AG09319 (cell line): Measurements from ENCODE around the gene AGTPBP1.

Experiments
- DNase-seq: peaks from one replicate; pipeline ENCODE4 v3.0.0-alpha.2; 2010; ENCODE audit warnings: low read depth; ENCODE audit errors: extremely low read depth
- TF ChIP-seq, protein P1 (sequence below): IDR thresholded peaks from 2 replicates; pipeline ENCODE4 v1.5.1; 2011; ENCODE audit warnings: low read depth, mild to moderate bottlenecking, inconsistent platforms, low read length, moderate library complexity

AGTPBP1 gene

DNA sequence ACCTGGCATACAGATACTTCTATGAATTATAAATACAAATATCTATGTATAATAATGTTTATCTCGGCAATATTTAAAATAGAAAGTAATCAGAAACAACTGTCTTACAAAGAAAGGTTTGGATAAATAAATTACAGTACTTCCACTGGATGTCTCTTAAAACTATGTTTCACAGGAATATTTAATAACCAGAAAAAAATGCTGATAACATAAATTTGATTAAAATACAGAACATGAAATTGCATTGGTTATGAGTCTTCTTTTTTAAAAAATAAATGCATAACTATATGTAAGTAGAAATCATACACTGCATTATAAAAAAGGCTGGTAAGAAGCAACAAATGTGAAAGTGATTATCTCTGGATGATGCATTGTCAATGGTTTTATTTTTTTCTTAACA lies 126.0 kb downstream of the AGTPBP1 start:
- no peak for DNase-seq
- TF ChIP-seq, protein P1, sequence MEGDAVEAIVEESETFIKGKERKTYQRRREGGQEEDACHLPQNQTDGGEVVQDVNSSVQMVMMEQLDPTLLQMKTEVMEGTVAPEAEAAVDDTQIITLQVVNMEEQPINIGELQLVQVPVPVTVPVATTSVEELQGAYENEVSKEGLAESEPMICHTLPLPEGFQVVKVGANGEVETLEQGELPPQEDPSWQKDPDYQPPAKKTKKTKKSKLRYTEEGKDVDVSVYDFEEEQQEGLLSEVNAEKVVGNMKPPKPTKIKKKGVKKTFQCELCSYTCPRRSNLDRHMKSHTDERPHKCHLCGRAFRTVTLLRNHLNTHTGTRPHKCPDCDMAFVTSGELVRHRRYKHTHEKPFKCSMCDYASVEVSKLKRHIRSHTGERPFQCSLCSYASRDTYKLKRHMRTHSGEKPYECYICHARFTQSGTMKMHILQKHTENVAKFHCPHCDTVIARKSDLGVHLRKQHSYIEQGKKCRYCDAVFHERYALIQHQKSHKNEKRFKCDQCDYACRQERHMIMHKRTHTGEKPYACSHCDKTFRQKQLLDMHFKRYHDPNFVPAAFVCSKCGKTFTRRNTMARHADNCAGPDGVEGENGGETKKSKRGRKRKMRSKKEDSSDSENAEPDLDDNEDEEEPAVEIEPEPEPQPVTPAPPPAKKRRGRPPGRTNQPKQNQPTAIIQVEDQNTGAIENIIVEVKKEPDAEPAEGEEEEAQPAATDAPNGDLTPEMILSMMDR = no peak

DNA sequence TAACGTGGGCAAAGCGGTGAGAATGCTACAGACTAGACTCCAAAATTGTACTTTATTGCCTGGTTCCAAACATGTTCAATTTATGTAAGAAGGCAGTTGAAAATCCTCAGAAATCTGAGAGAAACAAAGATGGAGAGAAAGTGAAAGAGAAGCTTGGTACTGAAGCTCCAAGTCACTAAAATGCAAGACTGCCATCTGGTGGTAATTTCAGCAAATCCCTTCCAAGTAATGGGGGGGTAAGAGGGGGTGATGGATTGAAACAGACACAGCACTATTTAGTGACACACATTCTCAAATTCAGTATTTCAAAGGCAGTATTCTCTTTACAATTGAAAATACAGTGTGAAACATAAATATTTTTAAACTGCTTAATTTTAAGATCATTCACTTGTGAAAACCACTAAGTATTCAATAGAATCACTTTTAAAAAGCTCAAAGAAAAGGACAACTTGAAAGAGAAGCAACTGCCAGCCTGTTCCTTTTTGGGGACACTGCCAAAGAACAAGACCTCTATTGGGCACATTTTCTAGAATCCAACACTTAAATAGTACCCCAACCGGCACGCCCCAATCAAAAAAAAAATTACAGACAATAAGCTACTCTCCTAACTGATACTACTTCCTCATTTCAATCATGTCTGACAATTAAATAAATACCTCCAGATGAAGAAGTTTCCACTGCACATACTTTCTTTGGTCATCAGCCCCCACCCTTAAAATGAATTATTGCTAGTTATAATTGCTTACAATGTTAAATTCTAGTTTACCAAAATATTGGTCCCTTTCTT lies 131.5 kb downstream of the AGTPBP1 start:
- DNase-seq = peak; percentile 62
- TF ChIP-seq, protein P1 = peak; percentile 79

- no peak for DNase-seq
- TF ChIP-seq, protein P1 = no peak
Observed at GRCh38 chr9:85605905-85606304, 135.8 kb downstream of the AGTPBP1 start.

DNA sequence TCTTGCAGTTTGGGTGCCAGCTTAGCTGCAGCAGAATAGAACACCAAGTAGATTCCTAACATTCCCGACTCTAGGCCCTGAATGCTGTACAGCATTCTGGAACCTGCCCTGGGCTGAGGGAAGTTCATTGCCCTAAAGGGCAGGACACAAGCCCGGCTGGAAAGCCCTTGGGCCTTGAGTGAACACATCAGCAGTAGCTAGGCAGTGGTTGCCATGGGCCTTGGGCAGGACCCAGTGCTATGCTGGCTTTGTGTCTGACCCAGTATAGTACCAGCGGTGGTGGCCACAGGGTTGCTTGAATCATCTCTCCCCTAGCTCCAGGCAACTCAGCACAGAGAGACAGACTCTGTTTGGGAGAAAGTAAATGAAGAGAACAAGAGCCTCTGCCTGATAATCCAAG lies 137.8 kb downstream of the AGTPBP1 start:
- TF ChIP-seq, protein P1 = no peak
- no peak for DNase-seq

GRCh38 chr9:85602742-85603141 lies 139.0 kb downstream of the AGTPBP1 start:
- DNase-seq = no peak
- TF ChIP-seq, protein P1 = no peak

GRCh38 chr9:85600675-85601263 lies 141.0 kb downstream of the AGTPBP1 start:
- DNase-seq = no peak
- TF ChIP-seq, protein P1 = no peak

GRCh38 chr9:85599540-85600105 lies 142.1 kb downstream of the AGTPBP1 start:
- DNase-seq = no peak
- TF ChIP-seq, protein P1 = no peak
